Esophagus squamous epithelium (tissue), 5 donors: ENCODE data around the gene SWAP70. TPM values are rescaled to one million over a fixed set of nuclear protein-coding genes. Genes with fewer than 3 reads are reported as not detected.

Source experiments
- DNase-seq: peaks from one replicate; lab custom pipeline; 2025; lab: John Stamatoyannopoulos, UW
- H3K27ac ChIP-seq, 4 donors: fragments of 200-600 bp; sonication (generic); one replicate each; pipeline ENCODE4 v1.5.1; 2016 to 2019; ENCODE audit warnings: mild to moderate bottlenecking in 1 of 4
- H3K27me3 ChIP-seq, 4 donors: fragments of 200-600 bp; sonication (generic); 1 replicate in 3 of 4; 2 replicates in 1 of 4; pipeline versions ENCODE4 v1.5.1 to v1.6.0; 2017 to 2021; ENCODE audit warnings: antibody characterized with exemption in 1 of 4
- H3K36me3 ChIP-seq, 3 donors: fragments of 200-600 bp; sonication (generic); one replicate each; pipeline ENCODE4 v1.5.1; 2016 to 2019
- H3K4me1 ChIP-seq, 3 donors: fragments of 200-600 bp; sonication (generic); one replicate each; pipeline ENCODE4 v1.5.1; 2017 to 2019
- H3K4me3 ChIP-seq, 4 donors: fragments of 200-600 bp; sonication (generic); 1 replicate in 3 of 4; 2 replicates in 1 of 4; pipeline ENCODE4 v1.5.1; 2016 to 2019; ENCODE audit warnings: mild to moderate bottlenecking in 2 of 4, moderate library complexity in 1 of 4
- H3K9me3 ChIP-seq, 3 donors: fragments of 200-600 bp; sonication (generic); one replicate each; pipeline ENCODE4 v1.5.1; 2016 to 2019
- POLR2A ChIP-seq, 4 donors: fragments of 450-650 bp; IDR thresholded peaks; one replicate each; pipeline ENCODE4 v1.6.1; 2017; ENCODE audit warnings: antibody characterized with exemption in 4 of 4, mild to moderate bottlenecking in 4 of 4, moderate library complexity in 3 of 4
- WGBS, 2 donors: methylation state at CpG; one replicate each; pipeline ENCODE4 v1.1.5; 2018; 5-methylcytosine and 5-hydroxymethylcytosine counted together
- intact Hi-C: fragments of 100-400 bp; cut with DNase I; formaldehyde crosslinking; loops from one replicate; pipeline ENCODE4 v1.15.0; 2022
- total RNA-seq, 4 donors: library from RNA; depleted of rRNA; stranded (reverse); fragments of >200 nt; gene quantifications; one replicate each; pipeline ENCODE4 v1.1.0, GENCODE V29; 2016
- TF ChIP-seq, protein P1 (sequence below), 6 experiments: fragments of 450-650 bp in 4 of 6; fragments of 200-600 bp in 2 of 6; sonication (generic) in 2 of 6; IDR thresholded peaks; one replicate each; pipeline ENCODE4 v1.5.1; 2016 to 2019; ENCODE audit warnings: antibody characterized with exemption in 6 of 6, mild to moderate bottlenecking in 4 of 6, moderate library complexity in 4 of 6
- donor health status: DM: yes; HTN: yes; CAD: no.

Gene SWAP70
- total RNA-seq, 4 donors from 2014 or later = 15.1 to 27.5 (median 17.7) TPM

DNA sequence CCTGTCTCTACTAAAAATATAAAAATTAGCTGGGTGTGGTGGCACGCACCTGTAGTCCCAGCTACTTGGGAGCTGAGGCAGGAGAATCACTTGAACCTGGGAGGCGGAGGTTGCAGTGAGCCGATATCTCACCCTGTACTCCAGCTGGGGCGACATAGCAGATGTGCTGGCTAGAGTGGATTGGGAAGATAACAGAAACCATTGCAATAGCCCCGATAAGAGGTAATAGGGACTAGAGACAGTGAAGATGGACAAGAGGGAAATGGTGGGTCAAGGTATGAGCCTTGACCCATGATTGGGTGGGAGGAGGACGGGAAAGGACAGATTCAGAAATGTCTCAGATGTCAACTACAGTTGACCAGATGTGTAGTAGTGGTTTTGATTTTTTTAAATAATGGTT, 6.1 kb downstream of the SWAP70 start:
- TF ChIP-seq POLR2A (IDR thresholded peaks at IDR 0.05) = no peak
- TF ChIP-seq, protein P1, sequence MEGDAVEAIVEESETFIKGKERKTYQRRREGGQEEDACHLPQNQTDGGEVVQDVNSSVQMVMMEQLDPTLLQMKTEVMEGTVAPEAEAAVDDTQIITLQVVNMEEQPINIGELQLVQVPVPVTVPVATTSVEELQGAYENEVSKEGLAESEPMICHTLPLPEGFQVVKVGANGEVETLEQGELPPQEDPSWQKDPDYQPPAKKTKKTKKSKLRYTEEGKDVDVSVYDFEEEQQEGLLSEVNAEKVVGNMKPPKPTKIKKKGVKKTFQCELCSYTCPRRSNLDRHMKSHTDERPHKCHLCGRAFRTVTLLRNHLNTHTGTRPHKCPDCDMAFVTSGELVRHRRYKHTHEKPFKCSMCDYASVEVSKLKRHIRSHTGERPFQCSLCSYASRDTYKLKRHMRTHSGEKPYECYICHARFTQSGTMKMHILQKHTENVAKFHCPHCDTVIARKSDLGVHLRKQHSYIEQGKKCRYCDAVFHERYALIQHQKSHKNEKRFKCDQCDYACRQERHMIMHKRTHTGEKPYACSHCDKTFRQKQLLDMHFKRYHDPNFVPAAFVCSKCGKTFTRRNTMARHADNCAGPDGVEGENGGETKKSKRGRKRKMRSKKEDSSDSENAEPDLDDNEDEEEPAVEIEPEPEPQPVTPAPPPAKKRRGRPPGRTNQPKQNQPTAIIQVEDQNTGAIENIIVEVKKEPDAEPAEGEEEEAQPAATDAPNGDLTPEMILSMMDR (IDR thresholded peaks at IDR 0.05) = no peak
- peaks cover 0 to 27% (median 3%) of the 10 kb centered on the region in 3 donors for H3K4me1 ChIP-seq
- 88 to 90% methylated on average over 6 of the region's 6 CpGs for WGBS, 2 donors
- H3K9me3 ChIP-seq = peaks cover 0 to 5% (median 0%) of the 10 kb centered on the region in 3 donors
- no peak overlapping the region for H3K4me3 ChIP-seq
- no peak overlapping the region for H3K27ac ChIP-seq
- H3K27me3 ChIP-seq = no peaks in the 10 kb centered on the region
- no peak for DNase-seq
- peaks cover 0 to 10% (median 0%) of the 10 kb centered on the region in 3 donors for H3K36me3 ChIP-seq
- intact Hi-C loops = no loop called here

DNA sequence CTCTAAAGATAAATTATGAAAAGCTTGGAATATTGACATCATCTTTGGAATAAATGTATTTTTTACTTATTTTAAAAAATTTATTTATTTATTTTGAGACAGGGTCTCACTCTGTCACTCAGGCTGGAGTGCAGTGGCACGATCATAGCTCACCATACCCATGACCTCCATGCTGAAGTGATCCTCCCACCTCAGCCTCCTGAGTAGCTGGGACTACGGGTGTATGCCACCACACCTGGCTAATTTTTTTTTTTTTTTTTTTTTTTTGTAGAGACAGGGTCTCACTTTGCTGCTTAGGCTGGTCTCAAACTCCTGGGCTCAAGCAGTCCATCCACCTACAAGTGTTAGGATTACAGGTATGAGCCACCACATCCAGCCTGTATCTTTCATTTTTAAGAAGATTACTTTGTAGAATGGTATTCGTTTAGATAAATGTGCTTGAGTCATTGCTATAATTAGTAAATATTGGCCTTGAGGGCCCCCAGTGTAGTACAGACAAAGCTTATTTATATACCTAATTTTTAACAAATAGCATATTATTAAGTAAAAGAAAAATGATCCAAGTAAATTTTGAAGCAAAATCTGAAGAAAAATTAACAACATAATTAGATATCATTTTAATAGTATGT, 8.5 kb downstream of the SWAP70 start:
- peaks cover 0 to 24% (median 3%) of the 10 kb centered on the region in 3 donors for H3K4me1 ChIP-seq

DNA sequence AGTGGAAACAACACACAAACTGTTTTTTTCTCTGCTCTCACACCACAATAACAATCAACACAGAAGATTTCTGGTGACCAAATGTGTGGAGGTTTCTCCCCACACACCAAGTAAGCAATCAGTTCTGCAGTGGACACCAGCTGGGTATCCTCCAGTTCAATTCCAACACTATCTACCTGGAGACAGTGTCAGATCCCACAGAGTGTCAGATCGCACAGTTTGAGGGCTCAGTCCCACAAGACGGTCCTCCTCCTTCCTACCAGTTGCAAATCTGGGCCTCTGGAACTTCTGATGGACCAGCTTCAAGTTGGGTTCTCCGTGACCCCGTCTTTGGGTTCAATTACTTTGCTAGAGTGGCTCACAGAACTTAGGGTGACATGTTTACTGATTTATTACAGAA, 9.0 kb downstream of the SWAP70 start:
- no peak overlapping the region for H3K27ac ChIP-seq
- no peaks in the 10 kb centered on the region for H3K9me3 ChIP-seq
- no peaks in the 10 kb centered on the region for H3K36me3 ChIP-seq
- peaks cover 0 to 19% (median 3%) of the 10 kb centered on the region in 3 donors for H3K4me1 ChIP-seq
- WGBS, 2 donors = 84 to 97% methylated on average over 4 of the region's 4 CpGs
- H3K4me3 ChIP-seq = no peak overlapping the region
- TF ChIP-seq POLR2A (IDR thresholded peaks at IDR 0.05) = no peak
- TF ChIP-seq, protein P1 (IDR thresholded peaks at IDR 0.05) = no peak
- no peaks in the 10 kb centered on the region for H3K27me3 ChIP-seq
- intact Hi-C loops = no loop called here
- DNase-seq = no peak

More for the DNA sequence above, 8.5 kb downstream of the SWAP70 start:
- H3K36me3 ChIP-seq = peaks cover 0 to 3% (median 0%) of the 10 kb centered on the region in 3 donors
- H3K4me3 ChIP-seq = no peak overlapping the region
- no peak overlapping the region for H3K27ac ChIP-seq
- H3K27me3 ChIP-seq = no peaks in the 10 kb centered on the region
- TF ChIP-seq, protein P1 (IDR thresholded peaks at IDR 0.05) = no peak
- no peak for TF ChIP-seq POLR2A (IDR thresholded peaks at IDR 0.05)
- no peaks in the 10 kb centered on the region for H3K9me3 ChIP-seq
- 70 to 83% methylated on average over 3 of the region's 3 CpGs for WGBS, 2 donors
- no peak for DNase-seq
- intact Hi-C loops = no loop called here

DNA sequence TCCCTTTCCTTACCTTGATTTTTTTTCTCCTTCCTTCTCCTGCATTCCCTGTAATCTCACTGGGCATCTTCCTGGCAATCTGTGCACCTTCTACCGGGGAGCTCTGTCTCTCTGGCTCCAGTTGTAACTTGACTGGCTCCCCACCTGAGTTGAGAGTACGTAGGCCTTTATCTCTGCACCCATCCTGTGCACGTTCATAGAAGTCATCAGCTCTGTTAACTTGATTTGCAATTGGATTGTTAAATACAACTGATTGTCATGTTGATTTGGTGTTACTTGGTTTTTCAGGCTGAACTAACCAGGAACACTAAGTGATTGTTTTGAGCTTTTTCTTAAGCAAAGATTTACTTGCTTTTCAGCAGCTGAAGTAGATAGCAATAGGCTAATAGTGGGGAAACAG, 11.8 kb downstream of the SWAP70 start:
- no peaks in the 10 kb centered on the region for H3K9me3 ChIP-seq
- no peak for TF ChIP-seq POLR2A (IDR thresholded peaks at IDR 0.05)
- H3K4me3 ChIP-seq = no peak overlapping the region

DNA sequence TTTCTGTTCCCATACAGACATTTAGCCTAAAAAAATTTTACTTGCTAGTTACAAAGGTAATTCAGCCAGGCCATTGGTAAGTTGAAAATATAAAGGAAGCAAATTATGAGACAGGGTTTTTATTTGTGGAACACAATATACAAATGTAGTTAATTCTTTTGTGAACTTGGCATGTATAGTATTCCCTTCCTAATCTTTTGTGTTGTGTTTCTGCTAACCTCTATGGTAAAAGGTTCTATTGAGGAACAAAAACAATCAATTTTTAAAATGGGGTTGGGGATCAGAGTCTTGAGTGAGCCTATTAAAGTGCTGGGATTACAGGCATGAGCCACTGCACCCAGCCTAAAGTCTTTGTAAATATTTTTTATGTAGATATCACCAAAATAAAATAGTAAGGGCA, 14.1 kb downstream of the SWAP70 start:
- intact Hi-C loops = no loop called here
- DNase-seq = no peak
- H3K4me3 ChIP-seq = no peak overlapping the region
- H3K27ac ChIP-seq = no peak overlapping the region
- no peaks in the 10 kb centered on the region for H3K9me3 ChIP-seq
- TF ChIP-seq POLR2A (IDR thresholded peaks at IDR 0.05) = no peak
- TF ChIP-seq, protein P1 (IDR thresholded peaks at IDR 0.05) = no peak
- H3K27me3 ChIP-seq = no peaks in the 10 kb centered on the region
- H3K4me1 ChIP-seq = peaks cover 0 to 14% (median 3%) of the 10 kb centered on the region in 3 donors
- H3K36me3 ChIP-seq = no peaks in the 10 kb centered on the region

More for the DNA sequence above, 11.8 kb downstream of the SWAP70 start:
- Histone ChIP-seq H3K36me3 (no peaks in the 10 kb centered on the region), H3K27me3 (no peaks in the 10 kb centered on the region), H3K27ac (no peak overlapping the region), H3K4me1 (peaks cover 0 to 9% (median 3%) of the 10 kb centered on the region in 3 donors)
- intact Hi-C loops = no loop called here
- 49 to 51% methylated on average over 3 of the region's 3 CpGs for WGBS, 2 donors
- DNase-seq = no peak
